C4-2B (cell line): ENCODE measurements around the gene WDFY2.

ENCODE experiments used
- CTCF ChIP-seq: fragments of 450-650 bp; conservative IDR thresholded peaks from 2 replicates; pipeline ENCODE4 v1.5.1; 2017; ENCODE audit warnings: mild to moderate bottlenecking
- ZFX ChIP-seq: fragments of 450-650 bp; IDR thresholded peaks from 2 replicates; pipeline ENCODE4 v1.6.1; 2017

GRCh38 chr13:51614350-51614786 lies 30.1 kb downstream of the WDFY2 start:
- TF ChIP-seq CTCF = no peak
- no peak for TF ChIP-seq ZFX
